HG03064 (cell line): ENCODE results near the gene VKORC1L1.
"Not testable (repeated sequence)": the region's sequence is repeated elsewhere in the genome, so short reads cannot be mapped to it uniquely, and the experiment has no call there.

Experiments
- ATAC-seq: cut with Tn5 transposase; IDR thresholded peaks from one replicate; pipeline ENCODE4 v1.9.1; 2021; ENCODE audit warnings: low read depth; ENCODE audit not compliant: unreplicated experiment

The VKORC1L1 gene

DNA sequence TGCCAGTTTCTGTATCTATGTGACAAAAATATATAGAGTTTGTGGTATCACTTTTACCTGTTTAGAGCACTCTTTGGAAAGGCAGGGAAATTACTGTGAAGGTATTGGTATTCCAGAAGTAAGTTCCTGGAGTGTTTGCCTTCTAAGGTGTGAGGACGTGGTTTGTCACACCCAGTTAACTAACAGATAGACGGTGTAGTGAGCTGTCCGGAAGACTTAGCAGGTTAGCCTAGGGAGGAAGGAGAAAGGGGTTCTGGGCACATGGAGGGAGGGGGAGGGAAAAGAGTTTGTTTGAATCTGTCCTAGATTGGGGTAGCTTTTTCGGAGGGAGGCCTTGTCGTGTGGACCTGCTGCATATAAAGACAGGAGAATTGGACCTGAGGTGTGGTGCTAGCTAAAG is 7.4 kb downstream of the VKORC1L1 start:
- ATAC-seq: not testable (repeated sequence)

DNA sequence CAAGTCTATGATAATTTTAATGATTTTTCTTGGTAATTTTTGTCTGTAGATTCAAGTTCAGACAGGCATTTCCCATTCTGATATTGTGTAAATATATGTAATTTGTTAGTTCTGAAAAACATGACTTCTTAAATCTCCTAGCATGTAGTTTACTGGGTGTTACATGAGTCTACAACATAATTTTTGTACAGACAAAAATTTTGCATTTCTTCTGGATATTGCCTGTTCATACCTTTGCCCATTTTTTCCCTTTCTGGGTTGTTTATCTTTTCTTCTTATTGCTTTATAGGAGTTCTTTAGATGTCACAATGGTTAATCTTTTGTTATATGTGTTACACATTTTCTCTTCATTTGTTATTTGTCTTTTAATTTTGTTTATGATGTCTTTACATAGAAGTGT is 12.1 kb downstream of the VKORC1L1 start:
- not testable (repeated sequence) for ATAC-seq

DNA sequence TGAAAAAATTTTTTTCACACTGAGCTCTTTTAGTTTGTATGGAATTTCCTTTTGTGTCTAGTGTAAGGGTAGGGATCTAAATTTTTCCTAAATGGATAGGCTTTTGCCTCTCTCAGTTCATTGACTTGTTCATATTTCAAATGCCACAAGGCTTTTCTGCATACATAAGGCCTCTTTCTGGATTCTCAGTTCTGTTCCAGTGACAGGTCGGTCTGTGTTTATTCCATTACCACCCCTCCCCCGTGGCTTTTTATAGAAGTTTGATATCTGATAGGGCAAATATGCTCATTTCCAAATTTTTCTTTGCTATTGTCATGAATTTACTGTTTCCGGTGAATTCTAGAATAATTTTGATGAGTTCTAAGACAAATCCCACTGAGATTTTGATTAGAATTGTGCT is 12.7 kb downstream of the VKORC1L1 start:
- not testable (repeated sequence) for ATAC-seq

DNA sequence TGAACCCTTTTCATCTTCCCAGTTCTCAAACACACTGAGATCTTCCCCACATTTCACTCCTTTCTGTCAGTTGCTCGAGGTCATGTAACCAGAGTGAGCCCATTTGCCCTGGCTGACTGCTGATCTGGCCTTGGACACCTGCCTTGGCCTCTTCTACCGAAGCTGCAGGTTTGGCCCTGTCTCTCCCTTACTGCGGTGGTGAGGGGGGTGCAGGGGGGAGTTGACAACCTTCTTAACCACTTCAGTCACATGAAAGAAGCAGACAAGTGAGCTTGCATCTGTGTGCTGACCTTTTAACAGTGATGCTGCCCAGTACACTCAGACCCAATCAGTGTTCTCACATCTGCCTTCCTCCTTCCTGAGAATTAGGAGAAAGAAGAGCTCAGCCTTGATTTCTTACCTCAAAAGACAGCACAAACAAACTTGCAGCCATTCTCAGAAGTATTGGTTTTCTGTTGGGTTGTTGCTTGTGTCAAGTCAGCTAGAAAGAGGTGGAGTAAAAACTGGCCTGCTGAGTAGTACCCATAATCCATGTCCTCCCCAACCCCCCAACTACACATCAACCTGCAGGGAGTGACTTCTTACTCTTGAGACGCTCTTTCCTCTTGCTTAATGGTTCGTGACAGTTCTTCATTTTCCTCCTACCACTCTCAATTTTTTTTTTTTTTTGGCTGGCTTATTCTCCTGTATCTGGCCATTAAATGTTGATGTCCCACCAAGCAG is 15.7 kb downstream of the VKORC1L1 start:
- ATAC-seq: not testable (repeated sequence)

DNA sequence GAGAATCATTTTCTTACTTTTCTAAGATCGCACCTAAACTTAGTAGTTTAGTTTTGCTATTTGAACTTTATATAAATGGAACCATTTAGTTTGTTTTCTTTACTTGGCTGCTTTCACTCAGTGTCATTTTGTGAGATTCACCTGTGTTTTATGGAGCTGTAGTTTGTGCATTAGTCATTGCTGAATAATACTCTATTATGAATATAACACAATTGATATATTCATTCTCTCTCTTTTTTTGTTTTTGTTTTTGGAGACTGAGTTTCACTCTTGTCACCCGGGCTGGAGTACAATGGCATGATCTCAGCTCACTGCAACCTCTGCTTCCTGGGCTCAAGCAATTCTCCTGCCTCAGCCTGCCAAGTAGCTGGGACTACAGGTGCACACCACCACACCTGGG is 16.8 kb downstream of the VKORC1L1 start:
- ATAC-seq: not testable (repeated sequence)

DNA sequence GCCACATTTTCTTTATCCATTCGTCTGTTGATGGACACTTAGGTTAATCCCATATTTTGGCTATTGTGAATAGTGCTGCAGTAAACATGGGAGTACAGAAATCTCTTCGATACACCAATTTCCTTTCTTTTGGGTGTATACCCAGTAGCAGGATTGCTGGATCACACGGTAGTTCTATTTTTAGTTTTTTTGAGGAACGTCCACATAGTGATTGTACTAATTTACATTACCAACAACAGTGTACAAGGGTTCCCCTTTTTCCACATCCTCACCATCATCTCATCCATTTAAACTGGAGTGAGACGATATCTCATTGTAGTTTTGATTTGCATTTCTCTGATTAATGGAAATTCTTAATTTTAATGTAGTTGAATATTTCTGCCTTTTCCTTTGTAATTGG is 19.3 kb downstream of the VKORC1L1 start:
- ATAC-seq: no peak

DNA sequence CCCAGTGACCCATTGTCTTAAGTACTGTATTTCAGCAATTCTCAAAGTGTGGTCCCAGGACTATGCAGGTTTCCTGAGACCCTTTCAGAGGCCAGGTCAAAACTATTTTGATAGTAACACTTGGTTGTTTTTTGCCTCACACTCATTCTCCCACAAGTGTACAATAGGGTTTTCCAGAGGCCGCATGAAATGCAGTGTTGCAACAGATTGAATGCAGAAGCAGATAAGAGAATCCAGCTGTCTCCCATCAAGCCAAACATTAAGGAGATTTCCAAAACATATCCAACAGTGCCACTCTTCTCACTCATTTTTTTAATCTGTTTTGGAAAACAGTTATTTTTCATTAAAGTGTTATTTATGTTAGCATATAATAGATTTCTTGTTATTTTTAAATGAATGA is 20.0 kb downstream of the VKORC1L1 start:
- no peak for ATAC-seq

DNA sequence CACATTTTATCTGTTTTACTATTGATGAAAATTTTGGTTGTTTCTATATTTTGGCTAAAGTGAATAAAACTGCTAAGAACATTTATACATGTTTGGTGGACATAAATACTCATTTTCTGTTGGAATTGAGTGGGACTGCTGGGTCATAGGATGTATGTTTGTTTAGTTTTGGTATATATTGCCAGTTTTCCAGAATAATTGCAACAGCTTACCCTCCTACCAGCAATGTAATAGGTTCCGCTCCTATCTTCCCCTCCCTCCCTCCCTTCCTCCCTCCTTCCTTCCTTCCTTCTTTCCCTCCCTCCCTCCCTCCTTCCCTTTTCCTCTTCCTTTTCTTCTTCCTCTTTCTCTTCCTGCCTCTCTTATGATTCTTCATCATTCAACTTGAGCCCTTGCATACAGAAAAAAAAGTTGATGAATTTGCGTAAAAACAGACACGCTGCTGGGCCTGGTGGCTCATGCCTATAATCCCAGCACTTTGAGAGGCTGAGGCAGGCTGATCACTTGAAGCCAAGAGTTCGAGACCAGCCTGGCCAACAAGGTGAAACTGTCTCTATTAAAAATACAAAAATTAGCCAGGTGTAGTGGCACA is 23.5 kb downstream of the VKORC1L1 start:
- ATAC-seq: no peak

DNA sequence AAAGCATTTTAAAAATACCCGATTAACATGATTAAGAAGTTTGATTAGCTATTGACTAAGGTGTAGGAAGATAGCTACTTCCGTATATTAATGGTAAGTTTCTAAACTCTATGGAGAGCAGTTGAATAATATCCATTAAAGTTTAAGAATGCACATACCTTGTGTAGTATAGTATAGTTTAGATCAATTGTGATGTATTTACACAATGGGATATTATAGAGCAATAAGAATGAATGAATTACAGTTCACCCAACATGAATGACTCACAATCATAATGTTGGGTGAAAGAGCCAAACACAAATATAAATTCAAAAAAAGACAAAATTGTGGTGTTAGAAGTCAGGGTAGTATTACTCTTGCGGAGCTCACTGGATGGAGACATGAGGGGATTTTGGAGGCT is 24.4 kb downstream of the VKORC1L1 start:
- ATAC-seq: not testable (repeated sequence)

DNA sequence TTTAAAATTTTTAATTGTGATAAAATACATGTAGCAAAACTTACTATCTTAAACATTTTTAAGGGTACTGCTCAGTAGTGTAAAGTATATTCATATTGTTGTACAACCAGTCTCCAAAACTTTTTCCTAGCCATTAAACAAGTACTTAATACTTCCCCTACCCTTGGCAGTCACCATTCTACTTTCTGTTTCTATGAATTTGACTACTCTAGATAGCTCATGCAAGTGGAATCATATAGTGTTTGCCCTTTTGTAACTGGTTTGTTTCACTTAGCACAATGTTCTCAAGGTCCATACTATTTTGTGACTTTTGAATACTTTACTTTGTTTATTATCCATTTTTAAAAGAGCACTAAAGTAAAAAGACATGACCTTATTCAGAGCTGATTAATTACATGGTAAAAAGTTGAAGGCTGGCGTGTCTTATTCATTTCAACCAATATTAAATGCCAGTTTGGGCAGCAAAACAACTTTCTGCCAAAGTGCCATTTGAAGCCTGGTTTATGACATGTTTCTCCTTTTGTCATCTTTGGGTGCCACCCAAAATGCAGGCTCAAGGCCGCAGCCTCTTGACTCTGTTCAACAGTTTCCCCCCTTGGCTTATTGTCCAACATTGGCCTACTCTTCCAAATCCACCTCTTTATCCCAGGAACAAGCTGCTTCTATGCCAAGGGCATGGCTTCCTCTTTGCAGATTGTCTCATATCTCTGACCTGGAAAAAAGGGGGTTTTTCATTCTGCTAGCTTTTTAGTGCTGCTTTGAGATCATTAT is 26.0 kb downstream of the VKORC1L1 start:
- not testable (repeated sequence) for ATAC-seq

DNA sequence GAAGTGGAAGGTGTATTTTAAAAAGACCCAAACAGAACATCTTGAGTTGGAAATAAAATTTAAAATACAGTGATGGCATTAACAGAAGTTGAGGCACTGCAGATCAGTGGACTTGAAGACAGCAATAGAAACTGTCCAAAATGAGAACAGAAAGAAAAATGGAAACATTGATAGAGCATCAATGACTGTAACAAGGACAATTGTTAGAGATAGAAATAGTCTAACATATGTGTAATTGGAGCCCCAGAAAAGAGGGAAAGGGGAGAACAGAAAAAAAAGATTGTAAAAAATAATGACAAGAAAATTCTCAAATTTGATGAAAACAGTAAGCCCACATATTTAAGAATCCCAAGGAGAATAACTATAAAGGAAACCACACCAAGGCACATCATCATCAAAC is 29.4 kb downstream of the VKORC1L1 start:
- ATAC-seq: no peak

DNA sequence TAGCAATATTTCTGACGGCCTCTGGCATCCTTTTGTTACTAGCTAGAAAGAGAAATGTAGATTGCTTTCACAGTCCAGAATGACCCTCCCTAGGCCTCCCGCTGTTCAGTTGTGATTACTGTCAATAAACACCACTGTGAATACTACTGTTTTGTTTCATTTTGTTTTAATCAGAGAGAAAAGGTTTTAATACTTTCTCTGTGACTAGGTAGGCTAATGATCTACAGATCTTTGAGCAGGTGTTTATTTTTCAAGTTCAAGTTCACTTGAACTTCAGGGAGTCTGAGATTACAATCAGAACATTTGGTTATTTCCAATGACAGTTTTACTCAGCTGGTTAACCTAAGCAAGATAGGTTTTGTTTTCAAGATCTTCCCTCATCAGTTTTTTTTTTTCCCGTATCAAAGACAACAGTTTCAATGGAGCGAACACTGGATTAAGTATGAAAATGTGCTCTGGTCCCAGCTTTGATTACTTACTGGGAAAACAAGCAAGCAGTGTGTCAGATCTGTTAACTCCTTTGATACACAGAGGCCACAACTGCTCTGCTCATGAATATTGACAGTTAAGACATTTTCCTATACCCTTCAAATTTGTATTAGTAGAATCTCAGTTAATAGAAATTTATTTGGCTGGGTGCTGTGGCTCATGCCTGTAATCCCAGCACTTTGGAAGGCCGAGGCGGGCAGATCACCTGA is 34.8 kb downstream of the VKORC1L1 start:
- ATAC-seq: no peak

DNA sequence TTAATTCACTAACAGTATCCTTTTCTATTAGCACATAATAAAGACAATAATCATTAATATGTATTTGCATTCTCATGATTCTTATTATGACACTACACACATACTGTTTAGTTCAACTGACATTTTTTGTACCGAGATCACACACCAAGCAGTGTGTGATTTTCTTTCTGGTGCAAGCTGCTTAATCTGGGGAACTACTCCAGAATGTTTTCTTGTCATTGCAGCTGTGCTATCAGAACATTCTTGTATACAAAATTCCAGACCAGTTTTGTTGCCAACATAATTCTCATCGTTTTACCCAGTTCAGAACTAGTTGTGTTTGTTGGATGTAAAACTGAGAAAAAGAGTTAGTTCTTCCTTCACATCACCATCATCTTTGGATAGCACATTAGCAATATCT is 37.4 kb downstream of the VKORC1L1 start:
- ATAC-seq: no peak

DNA sequence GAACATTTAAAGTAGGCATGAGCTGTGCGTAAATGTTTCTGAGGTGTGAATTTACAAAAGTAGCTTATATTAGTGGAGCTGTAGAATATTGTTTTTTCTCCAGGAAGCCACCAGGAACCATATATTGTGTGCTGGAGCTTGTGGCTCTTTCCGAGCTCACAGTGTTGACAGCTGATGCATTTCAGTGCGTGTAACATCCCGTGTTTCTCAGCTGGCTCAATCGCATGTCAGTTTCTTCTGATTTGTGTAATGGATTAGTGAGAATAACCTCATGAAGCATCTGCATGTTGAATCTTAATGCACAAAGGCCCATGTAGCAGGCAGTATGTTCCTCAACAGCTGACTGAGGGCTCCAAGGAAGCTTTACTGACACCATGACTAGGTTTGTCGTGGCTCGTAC is 39.4 kb downstream of the VKORC1L1 start:
- ATAC-seq: no peak

DNA sequence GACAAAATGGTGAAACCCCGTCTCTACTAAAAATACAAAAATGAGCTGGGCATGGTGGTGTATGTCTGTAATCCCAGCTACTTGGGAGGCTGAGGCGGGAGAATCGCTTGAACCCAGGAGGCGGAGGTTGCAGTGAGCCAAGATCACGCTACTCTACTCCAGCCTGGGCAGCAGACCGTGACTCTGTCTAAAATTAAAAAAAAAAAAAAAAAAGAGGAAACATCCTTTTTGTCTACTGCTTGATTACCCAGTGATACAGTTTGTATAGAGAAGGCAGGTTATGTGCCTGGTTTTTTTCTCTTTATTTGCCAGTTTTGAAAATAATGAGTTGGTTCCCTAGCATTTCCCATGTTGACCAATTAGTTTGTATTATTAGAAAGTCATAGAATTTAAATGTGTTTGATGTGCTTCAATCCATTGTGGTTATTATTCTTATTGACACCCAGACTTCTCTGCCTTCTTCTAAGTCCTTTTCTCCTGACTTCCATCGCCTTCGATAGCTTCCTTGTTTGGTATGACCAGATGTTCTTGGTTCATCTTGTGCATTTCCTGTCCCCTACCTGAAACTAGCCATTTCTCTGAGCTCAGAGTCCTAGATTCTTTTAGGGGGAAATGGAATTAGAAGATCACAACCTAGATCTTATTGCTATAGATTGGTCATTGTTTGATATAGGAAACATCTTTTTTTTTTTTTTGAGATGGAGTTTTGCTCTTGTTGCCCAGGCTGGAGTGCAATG is 43.2 kb downstream of the VKORC1L1 start:
- no peak for ATAC-seq

DNA sequence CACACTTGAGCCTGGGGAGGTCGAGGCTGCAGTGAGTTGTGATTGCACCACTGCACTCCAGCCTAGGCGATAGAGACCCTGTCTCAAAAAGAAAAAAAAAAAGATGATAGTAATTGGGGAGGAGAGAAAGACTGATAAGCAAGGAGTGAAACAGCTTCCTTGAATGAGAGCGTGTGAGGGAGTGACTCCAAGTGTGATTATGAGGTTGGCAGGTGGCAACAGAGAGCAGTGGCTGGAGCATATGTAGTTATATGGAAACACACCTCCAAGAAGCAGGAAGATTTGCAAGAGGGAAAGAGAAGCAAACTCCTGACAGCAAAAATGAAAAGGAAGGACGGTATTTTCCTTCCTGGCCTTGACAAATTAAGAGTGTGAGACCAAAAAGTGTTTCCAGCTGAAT is 50.4 kb downstream of the VKORC1L1 start:
- no peak for ATAC-seq

DNA sequence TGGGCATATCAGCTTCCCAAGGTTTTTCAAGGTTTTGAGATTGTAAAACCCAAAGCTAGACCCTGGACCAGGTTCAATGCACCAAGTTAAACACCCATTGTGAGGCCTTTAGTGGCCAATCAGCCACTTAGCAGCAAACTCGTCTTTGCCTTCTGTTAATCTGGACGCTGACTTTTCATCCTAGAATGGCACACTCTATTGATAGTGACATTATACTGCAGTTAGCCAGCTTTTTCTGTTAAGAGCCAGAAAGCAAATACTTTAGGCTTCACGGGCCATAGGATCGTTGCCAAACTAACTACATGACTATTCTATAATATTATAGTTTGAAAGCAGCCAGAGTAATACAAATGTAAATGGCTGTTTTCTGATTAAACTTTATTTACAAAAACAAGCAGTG is 51.3 kb downstream of the VKORC1L1 start:
- ATAC-seq: no peak

DNA sequence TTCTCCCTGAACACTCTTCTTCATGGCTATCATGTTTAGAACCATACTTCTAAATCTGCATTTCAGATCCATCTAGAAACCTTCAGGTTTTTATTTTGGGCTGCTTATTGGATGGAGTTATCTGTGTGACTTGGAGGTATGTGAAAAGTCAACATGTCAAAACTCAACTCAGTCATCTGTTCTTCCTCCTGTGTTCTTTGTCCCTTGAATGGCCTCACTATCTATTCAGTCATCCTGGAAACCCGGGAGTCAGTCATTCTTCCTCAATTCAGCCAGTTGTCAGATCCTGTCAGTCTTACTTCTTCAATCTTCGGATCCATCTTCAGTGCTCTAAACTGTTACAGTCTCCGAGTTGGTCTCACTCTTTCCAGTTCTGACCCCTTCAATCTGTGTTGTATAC is 52.2 kb downstream of the VKORC1L1 start:
- no peak for ATAC-seq

DNA sequence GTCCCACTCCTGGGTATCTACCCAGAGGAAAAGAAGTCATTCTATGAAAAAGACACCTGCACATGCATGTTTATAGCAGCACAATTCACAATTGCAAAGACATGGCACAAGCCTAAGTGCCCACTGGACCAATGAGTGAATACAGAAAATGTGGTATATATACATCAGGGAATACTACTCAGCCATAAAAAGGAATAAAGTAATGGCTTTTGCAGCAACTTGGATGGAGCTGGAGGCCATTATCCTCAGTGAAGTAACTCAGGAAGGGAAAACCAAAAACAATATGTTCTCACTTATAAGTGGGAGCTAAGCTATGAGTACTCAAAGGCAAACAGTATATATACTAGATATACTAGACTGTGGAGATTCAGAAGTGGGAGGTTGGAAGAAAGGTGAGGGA is 53.7 kb downstream of the VKORC1L1 start:
- no peak for ATAC-seq
